GM12891 (cell line): ENCODE measurements around the gene TPSB2.

Source experiments
- POLR2A ChIP-seq: IDR thresholded peaks from 2 replicates; pipeline ENCODE4 v1.6.1; 2011; ENCODE audit warnings: low read depth, low read length, control low read depth
- POLR2AphosphoS5 ChIP-seq: IDR thresholded peaks from 2 replicates; pipeline ENCODE4 v1.6.1; 2011; ENCODE audit warnings: low read depth, low read length, control low read depth

DNA sequence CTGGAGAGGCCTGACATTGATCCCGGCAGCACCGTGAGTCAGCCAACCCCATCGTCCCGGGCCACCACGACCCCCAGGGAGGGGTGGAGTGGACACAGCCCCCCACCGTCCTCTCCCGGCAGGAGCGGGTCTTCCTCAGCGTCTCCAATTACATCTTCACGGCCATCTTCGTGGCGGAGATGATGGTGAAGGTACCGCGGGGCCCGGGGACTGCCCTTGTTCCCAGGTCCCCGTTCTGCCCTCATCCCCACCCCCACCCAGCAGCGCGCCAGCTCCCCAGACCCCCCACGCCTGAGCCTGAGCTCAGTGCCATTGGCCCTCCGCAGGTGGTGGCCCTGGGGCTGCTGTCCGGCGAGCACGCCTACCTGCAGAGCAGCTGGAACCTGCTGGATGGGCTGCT is 19.5 kb downstream of the TPSB2 start:
- TF ChIP-seq POLR2A (no peak), POLR2AphosphoS5 (no peak)
